Gastrocnemius medialis (tissue), 4 donors: ENCODE measurements around the gene TSHZ3. TPM values are rescaled to one million over a fixed set of nuclear protein-coding genes. Genes with fewer than 3 reads are reported as not detected.

ENCODE experiments used
- ATAC-seq, 2 donors: fragments of 150-250 bp; one replicate each; pipeline ENCODE4 v1.9.1; 2016
- DNase-seq, 2 donors: peaks; one replicate each; pipeline ENCODE4 v3.0.0-alpha.2; 2019
- H3K27ac ChIP-seq, 4 donors: fragments of 200-600 bp; sonication (generic); 1 replicate in 1 of 4; 2 replicates in 3 of 4; pipeline ENCODE4 v1.5.1; 2016 to 2018; ENCODE audit warnings: mild to moderate bottlenecking in 2 of 4, moderate library complexity in 1 of 4
- H3K27me3 ChIP-seq, 3 donors: fragments of 200-600 bp; sonication (generic) in 2 of 3; 1 replicate in 1 of 3; 2 replicates in 2 of 3; pipeline versions ENCODE4 v1.5.1 to v1.6.0; 2016 to 2019; ENCODE audit warnings: mild to moderate bottlenecking in 1 of 3, moderate library complexity in 1 of 3
- H3K36me3 ChIP-seq, 2 donors: fragments of 200-600 bp; sonication (generic) in 1 of 2; one replicate each; pipeline ENCODE4 v1.5.1; 2017 to 2018
- H3K4me1 ChIP-seq, 2 donors: fragments of 200-600 bp; sonication (generic) in 1 of 2; one replicate each; pipeline ENCODE4 v1.5.1; 2016 to 2017; ENCODE audit warnings: mild to moderate bottlenecking in 2 of 2
- H3K4me3 ChIP-seq, 4 donors: fragments of 200-600 bp; sonication (generic) in 3 of 4; 1 replicate in 1 of 4; 2 replicates in 3 of 4; pipeline ENCODE4 v1.5.1; 2016 to 2019; ENCODE audit warnings: mild to moderate bottlenecking in 2 of 4
- H3K9me3 ChIP-seq, 3 donors: fragments of 200-600 bp; sonication (generic) in 2 of 3; 1 replicate in 1 of 3; 2 replicates in 2 of 3; pipeline ENCODE4 v1.5.1; 2016 to 2019
- POLR2A ChIP-seq, 2 donors: fragments of 450-650 bp; IDR thresholded peaks; one replicate each; pipeline ENCODE4 v1.6.1; 2017; ENCODE audit warnings: antibody characterized with exemption in 2 of 2, mild to moderate bottlenecking in 2 of 2, moderate library complexity in 2 of 2
- in situ Hi-C, 4 donors: fragments of 200-750 bp; cut with MboI; loops; one replicate each; pipeline versions ENCODE4 v1.15.0 to v1.8.0; 2017; ENCODE audit warnings: low sequenced_read_pairs in 4 of 4
- intact Hi-C: fragments of 100-400 bp; cut with DNase I; formaldehyde crosslinking; loops from one replicate; pipeline ENCODE4 v1.15.1; 2023; ENCODE audit warnings: low total_unique reads
- total RNA-seq, 4 donors: library from RNA; depleted of rRNA; stranded (reverse); fragments of >200 nt; gene quantifications; one replicate each; pipeline versions ENCODE4 v1.1.0 to v1.2.3, GENCODE V29; 2016
- TF ChIP-seq, protein P1 (sequence below), 5 experiments: fragments of 450-650 bp in 3 of 5; fragments of 200-600 bp in 2 of 5; sonication (generic) in 2 of 5; IDR thresholded peaks in 4 of 5; conservative IDR thresholded peaks in 1 of 5; 1 replicate in 4 of 5; 2 replicates in 1 of 5; pipeline ENCODE4 v1.5.1; 2016 to 2019; ENCODE audit warnings: antibody characterized with exemption in 5 of 5, mild to moderate bottlenecking in 3 of 5, moderate library complexity in 3 of 5

The TSHZ3 gene
- total RNA-seq, 4 donors from 2014 or later: 1.6 to 2.3 (median 1.9) TPM

DNA sequence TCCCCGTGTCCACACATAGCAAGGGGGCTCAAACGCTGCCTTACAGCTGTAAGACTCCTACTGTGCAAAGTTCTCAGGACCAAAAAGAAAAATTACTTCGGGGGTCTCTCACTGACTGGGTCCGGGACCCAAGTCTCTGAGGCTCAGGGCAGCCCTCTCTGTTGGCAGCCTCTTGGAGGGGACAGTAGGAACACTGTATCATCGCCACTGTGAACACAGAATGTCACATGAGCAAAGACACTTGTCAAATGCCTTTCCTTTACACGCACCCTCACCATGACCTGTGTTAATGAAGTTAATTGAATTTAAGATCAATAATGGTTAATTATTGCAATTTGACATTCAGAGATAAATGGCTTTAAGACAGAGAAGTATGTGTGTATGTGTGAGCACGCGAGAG, 49.6 kb downstream of the TSHZ3 start:
- intact Hi-C loops (no loop called here), in situ Hi-C loops (no loop called here)
- H3K4me1 ChIP-seq: no peaks in the 10 kb centered on the region
- no peak overlapping the region for H3K27ac ChIP-seq
- ATAC-seq (no peak), DNase-seq (no peak)
- TF ChIP-seq, protein P1, sequence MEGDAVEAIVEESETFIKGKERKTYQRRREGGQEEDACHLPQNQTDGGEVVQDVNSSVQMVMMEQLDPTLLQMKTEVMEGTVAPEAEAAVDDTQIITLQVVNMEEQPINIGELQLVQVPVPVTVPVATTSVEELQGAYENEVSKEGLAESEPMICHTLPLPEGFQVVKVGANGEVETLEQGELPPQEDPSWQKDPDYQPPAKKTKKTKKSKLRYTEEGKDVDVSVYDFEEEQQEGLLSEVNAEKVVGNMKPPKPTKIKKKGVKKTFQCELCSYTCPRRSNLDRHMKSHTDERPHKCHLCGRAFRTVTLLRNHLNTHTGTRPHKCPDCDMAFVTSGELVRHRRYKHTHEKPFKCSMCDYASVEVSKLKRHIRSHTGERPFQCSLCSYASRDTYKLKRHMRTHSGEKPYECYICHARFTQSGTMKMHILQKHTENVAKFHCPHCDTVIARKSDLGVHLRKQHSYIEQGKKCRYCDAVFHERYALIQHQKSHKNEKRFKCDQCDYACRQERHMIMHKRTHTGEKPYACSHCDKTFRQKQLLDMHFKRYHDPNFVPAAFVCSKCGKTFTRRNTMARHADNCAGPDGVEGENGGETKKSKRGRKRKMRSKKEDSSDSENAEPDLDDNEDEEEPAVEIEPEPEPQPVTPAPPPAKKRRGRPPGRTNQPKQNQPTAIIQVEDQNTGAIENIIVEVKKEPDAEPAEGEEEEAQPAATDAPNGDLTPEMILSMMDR (IDR thresholded peaks at IDR 0.05 in 4 of 5, conservative IDR thresholded peaks at IDR 0.05 in 1 of 5): no peak
- no peak for TF ChIP-seq POLR2A (IDR thresholded peaks at IDR 0.05)
- no peak overlapping the region for H3K4me3 ChIP-seq
- H3K36me3 ChIP-seq: no peaks in the 10 kb centered on the region
- H3K27me3 ChIP-seq: no peaks in the 10 kb centered on the region
- H3K9me3 ChIP-seq: no peaks in the 10 kb centered on the region

DNA sequence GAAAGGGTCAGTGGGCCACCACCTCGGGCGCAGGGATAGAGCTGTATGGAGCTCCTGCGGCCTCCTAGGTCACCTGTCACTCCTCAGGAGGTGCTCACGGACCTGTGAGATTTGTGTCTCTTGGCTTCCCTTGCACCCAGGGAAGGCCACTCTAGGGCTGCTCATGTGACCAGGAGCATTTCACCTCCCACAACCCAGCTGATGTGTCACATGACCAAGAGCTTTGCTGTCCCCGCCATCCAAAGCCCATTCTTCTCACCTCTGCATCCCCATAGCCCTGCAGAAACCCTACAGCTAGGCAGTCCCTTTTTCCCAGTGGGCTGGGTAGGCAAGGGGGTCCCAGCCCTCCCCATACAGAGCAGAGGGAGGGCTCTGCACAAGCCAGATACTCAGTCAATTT, 51.2 kb downstream of the TSHZ3 start:
- no peak for ATAC-seq
- H3K9me3 ChIP-seq: no peaks in the 10 kb centered on the region
- TF ChIP-seq, protein P1 (IDR thresholded peaks at IDR 0.05 in 4 of 5, conservative IDR thresholded peaks at IDR 0.05 in 1 of 5): no peak
- TF ChIP-seq POLR2A (IDR thresholded peaks at IDR 0.05): no peak
- no peaks in the 10 kb centered on the region for H3K4me1 ChIP-seq
- no peak overlapping the region for H3K27ac ChIP-seq
- H3K36me3 ChIP-seq: no peaks in the 10 kb centered on the region
- H3K27me3 ChIP-seq: no peaks in the 10 kb centered on the region
- intact Hi-C loops: no loop called here
- DNase-seq: no peak
- no peak overlapping the region for H3K4me3 ChIP-seq
- in situ Hi-C loops: no loop called here

DNA sequence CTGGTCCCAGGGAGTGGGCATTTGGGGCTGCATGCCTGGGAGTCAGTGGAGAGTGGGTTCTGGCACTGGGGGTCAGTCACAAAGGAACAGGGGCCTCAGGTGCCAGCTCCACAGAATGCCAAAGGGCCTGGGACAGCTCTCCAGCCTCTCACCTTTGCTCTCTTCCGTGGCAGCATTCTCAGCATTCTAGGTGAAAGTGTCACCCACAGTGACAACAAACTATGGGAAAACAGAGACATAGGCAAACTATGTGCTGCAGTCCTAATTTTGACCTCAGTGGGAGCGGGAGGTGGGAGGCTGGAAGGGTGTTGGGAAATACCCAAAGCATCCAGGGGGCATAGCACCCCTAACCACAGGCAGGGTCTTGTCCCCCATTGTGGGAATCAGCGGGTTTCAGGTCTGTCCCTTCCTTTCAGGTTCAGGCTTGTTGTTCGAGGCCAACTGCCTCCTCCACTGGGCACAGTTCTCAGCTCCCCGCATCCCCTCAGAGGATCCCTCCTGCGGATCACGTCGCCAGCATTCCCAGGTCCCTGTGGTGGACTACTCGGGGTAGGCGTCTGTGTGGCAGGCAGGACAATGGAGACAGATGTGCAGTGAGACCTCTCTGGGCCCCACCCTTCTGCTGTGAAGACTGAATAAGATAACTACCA, 52.4 kb downstream of the TSHZ3 start:
- DNase-seq: no peak

DNA sequence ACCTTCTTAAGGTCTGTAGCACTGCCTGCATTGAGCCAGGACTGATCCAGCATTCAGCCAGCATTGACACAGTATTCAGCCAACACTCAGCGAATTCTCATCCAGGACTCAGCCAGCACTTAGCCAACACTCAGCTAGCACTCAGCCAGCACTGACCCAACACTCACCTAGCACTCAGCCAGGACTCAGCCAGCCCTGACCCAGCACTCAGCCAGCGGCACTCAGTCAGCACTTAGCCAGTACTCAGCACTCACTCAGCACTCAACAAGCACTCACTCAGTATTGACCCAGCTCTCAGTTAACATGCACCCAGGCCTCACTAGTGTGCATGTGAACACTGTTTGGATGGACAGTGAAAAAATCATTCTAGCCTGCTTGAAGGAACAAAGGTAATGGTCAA, 55.0 kb downstream of the TSHZ3 start:
- Histone ChIP-seq H3K9me3 (no peaks in the 10 kb centered on the region), H3K27me3 (no peaks in the 10 kb centered on the region), H3K27ac (no peak overlapping the region), H3K36me3 (no peaks in the 10 kb centered on the region), H3K4me3 (no peak overlapping the region), H3K4me1 (no peaks in the 10 kb centered on the region)
- TF ChIP-seq, protein P1 (IDR thresholded peaks at IDR 0.05 in 4 of 5, conservative IDR thresholded peaks at IDR 0.05 in 1 of 5): no peak
- TF ChIP-seq POLR2A (IDR thresholded peaks at IDR 0.05): no peak
- ATAC-seq: no peak
- DNase-seq: no peak
- intact Hi-C loops: no loop called here
- in situ Hi-C loops: no loop called here

More for the DNA sequence above, 52.4 kb downstream of the TSHZ3 start:
- H3K4me1 ChIP-seq: no peaks in the 10 kb centered on the region
- in situ Hi-C loops (no loop called here), intact Hi-C loops (no loop called here)
- H3K36me3 ChIP-seq: no peaks in the 10 kb centered on the region
- TF ChIP-seq, protein P1 (IDR thresholded peaks at IDR 0.05 in 4 of 5, conservative IDR thresholded peaks at IDR 0.05 in 1 of 5): no peak
- TF ChIP-seq POLR2A (IDR thresholded peaks at IDR 0.05): no peak
- no peak overlapping the region for H3K27ac ChIP-seq
- no peaks in the 10 kb centered on the region for H3K27me3 ChIP-seq
- ATAC-seq: no peak
- H3K4me3 ChIP-seq: no peak overlapping the region
- no peaks in the 10 kb centered on the region for H3K9me3 ChIP-seq
